Hippocampal formation (tissue), 2 donors: ENCODE data around the gene EFR3B.

ENCODE experiments used
- DNase-seq, 2 donors: peaks; one replicate each; lab custom pipeline; 2025; lab: John Stamatoyannopoulos, UW

The EFR3B gene

DNA sequence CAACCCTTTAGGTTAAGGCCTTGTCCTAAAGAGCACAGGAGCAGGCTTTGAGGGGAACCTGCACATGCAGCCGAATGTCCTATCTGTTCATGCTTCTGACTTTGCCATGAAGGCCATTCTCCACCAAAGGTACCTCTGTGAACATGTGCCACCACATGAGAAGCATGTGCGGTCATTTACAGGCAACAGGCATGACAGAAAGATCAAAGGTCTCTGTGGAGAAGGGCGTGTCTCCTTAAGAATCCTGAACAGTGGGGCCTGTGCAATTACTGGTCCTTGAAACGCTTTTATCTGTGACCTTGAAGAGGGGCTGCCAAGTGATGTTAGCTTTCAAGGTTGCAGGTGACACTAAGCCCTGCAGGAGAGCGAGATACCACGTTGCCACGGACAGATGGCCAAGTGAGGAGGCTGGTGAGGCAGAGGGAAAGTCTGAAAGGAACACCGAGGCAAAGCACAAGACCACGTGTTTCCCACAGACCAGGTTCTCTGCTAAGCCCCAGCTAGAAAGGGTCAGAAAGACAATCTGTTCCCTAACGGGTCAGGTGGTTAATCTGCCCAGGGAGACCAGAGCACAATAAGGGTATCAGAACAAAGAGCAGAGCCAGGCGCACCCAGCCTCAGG is 146.0 kb downstream of the EFR3B start:
- no peak for DNase-seq

DNA sequence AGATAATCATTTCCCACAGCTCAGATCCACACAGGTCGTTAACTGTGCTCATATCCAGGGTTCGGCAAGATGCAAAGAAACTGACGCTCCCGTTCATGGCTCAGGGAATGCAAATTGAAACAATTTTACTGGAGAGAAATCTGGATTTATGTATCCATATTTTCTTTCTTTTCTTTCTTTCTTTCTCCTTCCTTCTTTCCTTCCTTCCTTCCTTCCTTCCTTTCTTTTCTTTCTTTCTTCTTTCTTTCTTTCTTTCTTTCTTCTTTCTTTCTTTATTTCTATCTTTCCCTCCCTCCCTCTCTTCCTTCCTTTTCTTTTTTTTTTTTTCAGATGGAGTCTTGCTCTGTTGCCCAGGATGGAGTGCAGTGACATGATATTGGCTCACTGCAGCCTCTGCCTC is 146.5 kb downstream of the EFR3B start:
- DNase-seq: no peak

- no peak for DNase-seq
Observed at GRCh38 chr2:25190536-25190935, 148.7 kb downstream of the EFR3B start.

GRCh38 chr2:25194576-25195122 is 152.8 kb downstream of the EFR3B start:
- no peak for DNase-seq

DNA sequence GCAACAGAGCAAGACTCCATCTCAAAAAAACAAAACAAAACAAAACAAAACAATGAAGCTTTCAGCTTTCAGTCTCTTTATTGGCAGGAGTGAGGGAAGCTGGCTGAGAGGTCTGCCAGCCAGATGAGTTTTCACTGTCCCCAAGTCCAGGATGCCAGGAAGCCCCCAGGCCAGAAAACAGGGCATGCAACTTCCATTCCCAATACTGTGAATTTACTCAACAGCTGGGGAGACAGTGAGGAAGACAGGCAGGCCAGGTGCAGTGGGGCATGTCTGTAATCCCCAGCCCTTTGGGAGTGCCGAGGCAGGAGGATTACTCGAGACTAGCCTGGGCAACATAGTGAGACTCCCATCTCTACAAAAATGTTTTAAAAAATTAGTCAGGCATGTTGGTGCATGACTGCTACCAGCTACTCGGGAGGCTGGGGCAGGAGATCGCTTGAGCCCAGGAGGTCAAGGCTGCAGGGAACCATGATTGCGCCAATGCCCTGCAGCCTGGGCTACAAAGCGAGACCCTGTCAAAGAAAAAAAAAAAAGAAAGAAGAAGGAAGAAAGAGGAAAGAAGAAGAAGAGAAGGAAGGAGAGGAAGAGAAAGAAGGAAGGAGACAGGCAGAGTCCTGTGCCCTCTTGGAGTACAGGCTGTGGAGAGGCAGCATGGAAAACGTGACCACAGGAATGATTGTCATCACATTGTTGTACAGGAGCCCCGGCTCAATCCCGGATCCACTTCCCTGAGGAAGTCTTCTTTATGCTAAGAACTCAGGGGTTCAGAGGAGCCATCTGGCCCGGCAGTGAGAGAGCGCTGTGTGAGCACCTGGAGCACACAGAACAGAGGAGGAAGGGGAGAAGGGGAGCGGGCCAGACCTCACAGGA is 155.7 kb downstream of the EFR3B start:
- DNase-seq: peak in 1 of 2 donors; percentile 18

DNA sequence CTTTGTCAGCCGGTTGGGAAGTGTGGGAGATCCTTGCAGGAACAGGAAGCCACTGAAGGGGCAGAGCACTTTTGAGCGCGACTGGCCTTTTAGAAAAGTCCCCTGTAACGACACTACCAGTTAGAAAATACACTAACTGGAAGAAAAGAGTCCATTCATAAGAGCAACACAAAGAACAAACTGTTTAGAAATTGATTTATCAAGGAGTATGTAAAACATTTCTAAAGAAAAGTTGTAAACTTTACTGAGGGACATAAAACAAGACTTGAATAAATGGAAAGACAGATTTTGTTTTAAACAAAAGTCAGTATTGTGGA is 156.3 kb downstream of the EFR3B start:
- no peak for DNase-seq

- DNase-seq: no peak
Observed at GRCh38 chr2:25198576-25198975, 156.7 kb downstream of the EFR3B start.

- no peak for DNase-seq
Observed at GRCh38 chr2:25201265-25201664, 159.4 kb downstream of the EFR3B start.

GRCh38 chr2:25201794-25202193 is 159.9 kb downstream of the EFR3B start:
- DNase-seq: no peak

GRCh38 chr2:25202275-25202674 is 160.4 kb downstream of the EFR3B start:
- no peak for DNase-seq

DNA sequence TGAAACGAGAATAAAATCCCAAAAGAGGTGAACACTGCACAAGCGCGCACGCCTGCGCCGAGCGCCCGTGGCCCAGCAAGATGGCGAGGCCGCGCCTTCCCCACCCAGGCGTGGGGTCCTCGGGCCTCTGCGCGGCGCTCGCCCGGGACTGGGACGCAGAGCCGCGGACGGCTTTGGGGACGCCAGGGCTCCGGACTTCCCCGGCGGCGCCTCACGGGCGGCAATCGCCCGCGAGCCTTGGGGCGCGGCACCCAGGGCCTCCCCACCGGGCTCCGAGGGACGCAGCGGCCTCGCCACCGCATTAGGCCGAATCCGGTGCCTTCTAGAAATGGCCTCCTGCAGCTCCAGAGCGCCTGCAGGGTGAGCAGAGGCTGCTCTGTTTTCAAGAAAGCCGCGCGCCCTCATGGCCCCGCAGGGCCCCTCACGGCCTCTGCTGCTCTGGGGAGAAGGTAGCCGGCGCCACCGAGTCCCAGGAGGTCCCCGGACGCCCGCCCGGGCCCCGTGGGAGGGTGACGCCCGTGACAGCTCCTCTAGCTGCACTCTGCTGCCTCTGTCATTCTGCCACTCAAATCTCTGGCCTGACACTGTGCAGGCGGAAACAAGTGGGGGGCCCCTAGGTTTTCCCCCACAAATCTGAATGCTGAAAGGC is 162.4 kb downstream of the EFR3B start:
- DNase-seq: no peak

DNA sequence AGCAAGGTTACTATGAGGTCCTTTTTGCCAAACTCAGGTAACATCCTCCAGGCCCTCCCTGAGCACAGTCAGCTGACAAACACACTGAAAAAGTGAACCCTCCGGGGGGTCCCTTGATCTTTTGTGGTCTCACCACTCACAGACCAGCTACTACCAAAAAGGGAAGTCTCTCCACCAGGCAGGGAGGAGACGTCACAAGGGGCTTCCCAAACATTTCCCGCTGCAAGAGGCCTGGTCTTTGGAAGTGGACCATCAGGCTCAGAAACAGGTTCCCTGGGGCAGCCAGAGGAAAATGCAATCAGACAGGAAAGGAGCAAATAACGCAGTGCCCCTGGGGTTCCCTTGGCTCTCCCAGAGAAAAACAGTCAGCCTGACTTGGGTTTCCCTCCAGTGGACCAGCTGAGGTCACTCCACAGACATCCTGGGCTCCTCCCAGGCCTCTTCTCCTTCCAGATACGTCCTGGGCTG is 165.2 kb downstream of the EFR3B start:
- DNase-seq: no peak
